ENCODE results near the gene MAN2B2. TPM values are rescaled to one million over a fixed set of nuclear protein-coding genes. Genes with fewer than 3 reads are reported as not detected.

Gene MAN2B2
- total RNA-seq, 4 donors from 2014 or later, result 31.9 to 42.0 (median 33.0) TPM

DNA sequence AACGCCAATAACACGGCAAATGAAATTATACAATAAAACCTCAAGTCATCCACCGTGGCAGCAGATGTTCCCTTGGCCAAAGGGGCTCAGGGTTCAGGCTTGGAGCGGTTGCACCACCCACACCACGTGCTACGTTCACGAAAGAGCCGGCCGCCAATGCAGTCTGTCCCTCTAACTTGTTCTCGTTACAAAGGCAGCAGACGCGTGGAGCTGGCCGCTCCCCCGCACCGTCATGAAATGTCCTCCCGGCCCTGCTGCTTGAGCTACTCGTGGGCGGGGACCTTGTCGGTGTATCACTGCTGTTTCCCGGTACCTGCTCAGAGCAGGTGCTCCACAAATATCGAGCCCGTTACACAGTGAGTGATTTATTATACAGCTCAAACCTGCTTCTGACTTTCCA, 36.4 kb upstream of the MAN2B2 start:
- Histone ChIP-seq H3K27me3 (peaks cover 0 to 66% (median 0%) of the 10 kb centered on the region in 4 donors), H3K4me1 (no peaks in the 10 kb centered on the region), H3K27ac (replicated peaks in 1 of 4) (no peak overlapping the region), H3K36me3 (no peaks in the 10 kb centered on the region), H3K4me3 (no peak overlapping the region), H3K9me3 (peaks cover 0 to 15% (median 12%) of the 10 kb centered on the region in 4 donors)
- intact Hi-C loops (cut with DNase I), result no loop called here
- TF ChIP-seq EP300 (IDR thresholded peaks at IDR 0.05) (no peak), POLR2AphosphoS5 (IDR thresholded peaks at IDR 0.05) (no peak), POLR2A (IDR thresholded peaks at IDR 0.05; ENCODE audit: low read depth) (no peak)
- TF ChIP-seq, protein P1, sequence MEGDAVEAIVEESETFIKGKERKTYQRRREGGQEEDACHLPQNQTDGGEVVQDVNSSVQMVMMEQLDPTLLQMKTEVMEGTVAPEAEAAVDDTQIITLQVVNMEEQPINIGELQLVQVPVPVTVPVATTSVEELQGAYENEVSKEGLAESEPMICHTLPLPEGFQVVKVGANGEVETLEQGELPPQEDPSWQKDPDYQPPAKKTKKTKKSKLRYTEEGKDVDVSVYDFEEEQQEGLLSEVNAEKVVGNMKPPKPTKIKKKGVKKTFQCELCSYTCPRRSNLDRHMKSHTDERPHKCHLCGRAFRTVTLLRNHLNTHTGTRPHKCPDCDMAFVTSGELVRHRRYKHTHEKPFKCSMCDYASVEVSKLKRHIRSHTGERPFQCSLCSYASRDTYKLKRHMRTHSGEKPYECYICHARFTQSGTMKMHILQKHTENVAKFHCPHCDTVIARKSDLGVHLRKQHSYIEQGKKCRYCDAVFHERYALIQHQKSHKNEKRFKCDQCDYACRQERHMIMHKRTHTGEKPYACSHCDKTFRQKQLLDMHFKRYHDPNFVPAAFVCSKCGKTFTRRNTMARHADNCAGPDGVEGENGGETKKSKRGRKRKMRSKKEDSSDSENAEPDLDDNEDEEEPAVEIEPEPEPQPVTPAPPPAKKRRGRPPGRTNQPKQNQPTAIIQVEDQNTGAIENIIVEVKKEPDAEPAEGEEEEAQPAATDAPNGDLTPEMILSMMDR (IDR thresholded peaks at IDR 0.05), result no peak
- no peak for DNase-seq (ENCODE audit: extremely low spot score)
- WGBS, result 60% methylated on average over 17 of the region's 22 CpGs

DNA sequence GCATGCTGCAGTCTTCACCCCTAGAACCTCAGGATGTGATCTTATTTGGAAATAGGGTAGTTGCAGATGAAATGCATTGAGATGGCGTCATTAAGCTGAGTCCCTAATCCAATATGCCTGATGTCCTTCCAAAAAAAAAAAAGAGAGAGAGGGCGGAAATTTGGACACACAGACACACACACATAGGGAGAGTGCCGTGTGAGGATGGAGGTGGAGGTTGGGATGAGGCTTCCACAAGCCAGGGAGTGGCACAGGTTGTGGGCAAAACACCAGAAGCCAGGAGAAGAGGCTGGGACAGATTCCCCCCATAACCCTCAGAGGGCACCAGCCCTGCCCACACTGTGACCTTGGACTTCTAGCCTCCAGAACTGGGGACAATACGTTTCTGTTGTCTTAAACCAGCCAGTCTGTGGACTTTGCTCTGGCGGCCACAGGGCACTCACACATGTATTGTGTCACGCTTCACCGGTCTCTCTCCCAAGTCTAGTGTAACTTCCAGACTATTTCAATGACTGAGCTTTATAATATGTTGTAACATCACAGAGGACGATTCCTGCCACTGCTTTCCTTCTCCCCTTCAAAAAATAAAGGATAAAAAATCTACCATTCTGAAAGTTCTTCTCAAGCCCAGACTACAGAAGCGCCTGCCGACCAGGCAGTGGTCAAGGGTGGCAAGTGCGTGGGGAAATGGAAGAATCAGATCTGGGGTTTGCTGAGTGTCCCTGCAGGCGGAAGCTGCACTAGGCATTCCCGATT, 35.8 kb upstream of the MAN2B2 start:
- H3K4me3 ChIP-seq, result no peak overlapping the region
- TF ChIP-seq POLR2AphosphoS5 (IDR thresholded peaks at IDR 0.05) (no peak), POLR2A (IDR thresholded peaks at IDR 0.05; ENCODE audit: low read depth) (no peak), EP300 (IDR thresholded peaks at IDR 0.05) (no peak)
- TF ChIP-seq, protein P1 (IDR thresholded peaks at IDR 0.05), result no peak
- intact Hi-C loops (cut with DNase I), result no loop called here
- no peak overlapping the region for H3K27ac ChIP-seq (replicated peaks in 1 of 4)
- H3K36me3 ChIP-seq, result no peaks in the 10 kb centered on the region
- H3K27me3 ChIP-seq, result peaks cover 0 to 72% (median 0%) of the 10 kb centered on the region in 4 donors
- H3K4me1 ChIP-seq, result no peaks in the 10 kb centered on the region
- DNase-seq (ENCODE audit: extremely low spot score), result no peak
- 79% methylated on average over 13 of the region's 13 CpGs for WGBS
- H3K9me3 ChIP-seq, result peaks cover 0 to 15% (median 12%) of the 10 kb centered on the region in 4 donors

DNA sequence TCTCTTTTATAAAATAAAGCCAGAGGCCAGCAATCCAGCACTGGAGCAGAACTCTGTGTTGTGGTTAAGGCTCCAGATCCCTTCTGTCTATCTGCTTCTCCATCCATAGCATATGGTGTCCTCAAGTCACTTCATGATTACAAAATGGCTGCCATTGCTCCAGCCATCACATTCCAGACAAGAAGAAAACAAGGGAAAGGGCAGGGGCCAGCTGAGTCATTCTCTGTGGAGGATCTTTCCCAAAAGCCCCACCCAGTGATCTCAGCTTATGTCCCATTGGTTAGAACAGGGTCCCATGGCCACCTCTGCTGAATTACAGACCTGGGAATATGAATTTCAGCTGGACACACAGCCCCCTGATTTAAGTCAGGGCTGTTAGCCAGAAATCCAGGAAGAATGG, 34.1 kb upstream of the MAN2B2 start:
- H3K4me3 ChIP-seq, result no peak overlapping the region
- no peak overlapping the region for H3K27ac ChIP-seq (replicated peaks in 1 of 4)
- intact Hi-C loops (cut with DNase I), result loop anchor here (10.0 kb wide), 1 partner anchor 206 kb away; no protein-coding TSS in a partner anchor
- TF ChIP-seq EP300 (IDR thresholded peaks at IDR 0.05) (no peak), POLR2A (IDR thresholded peaks at IDR 0.05; ENCODE audit: low read depth) (no peak), POLR2AphosphoS5 (IDR thresholded peaks at IDR 0.05) (no peak)
- TF ChIP-seq, protein P1 (IDR thresholded peaks at IDR 0.05), result no peak
- no peaks in the 10 kb centered on the region for H3K4me1 ChIP-seq
- peaks cover 0 to 15% (median 11%) of the 10 kb centered on the region in 4 donors for H3K9me3 ChIP-seq
- no peak for DNase-seq (ENCODE audit: extremely low spot score)
- no peaks in the 10 kb centered on the region for H3K36me3 ChIP-seq
- peaks cover 0 to 78% (median 0%) of the 10 kb centered on the region in 4 donors for H3K27me3 ChIP-seq

DNA sequence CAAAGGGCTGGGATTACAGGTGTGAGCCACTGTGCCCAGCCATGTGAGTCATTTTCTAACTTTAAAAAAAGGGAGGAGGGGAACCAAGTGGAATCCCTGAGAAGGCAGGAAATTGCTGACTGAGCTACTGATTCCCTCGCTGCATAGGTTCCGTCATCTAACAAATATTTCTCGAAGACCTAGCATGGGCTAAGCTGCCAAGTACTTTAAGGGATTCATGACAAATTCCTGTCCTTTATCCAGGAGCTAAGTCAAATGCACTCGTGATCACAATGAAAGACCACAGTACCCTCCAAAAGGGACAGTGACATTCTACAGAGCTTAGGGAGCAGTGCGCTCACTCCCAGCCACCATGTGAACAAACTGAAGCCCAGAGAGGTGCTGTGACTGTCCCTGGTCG, 33.2 kb upstream of the MAN2B2 start:
- Histone ChIP-seq H3K36me3 (no peaks in the 10 kb centered on the region), H3K4me1 (no peaks in the 10 kb centered on the region), H3K9me3 (peaks cover 0 to 15% (median 10%) of the 10 kb centered on the region in 4 donors), H3K4me3 (no peak overlapping the region), H3K27ac (replicated peaks in 1 of 4) (no peak overlapping the region), H3K27me3 (peaks cover 0 to 82% (median 0%) of the 10 kb centered on the region in 4 donors)
- intact Hi-C loops (cut with DNase I), result loop anchor here (10.0 kb wide), 1 partner anchor 207 kb away; no protein-coding TSS in a partner anchor
- WGBS, result 69% methylated on average over 5 of the region's 6 CpGs
- TF ChIP-seq POLR2A (IDR thresholded peaks at IDR 0.05; ENCODE audit: low read depth), result no peak
- TF ChIP-seq, protein P1 (IDR thresholded peaks at IDR 0.05), result no peak
- no peak for TF ChIP-seq EP300 (IDR thresholded peaks at IDR 0.05)
- no peak for TF ChIP-seq POLR2AphosphoS5 (IDR thresholded peaks at IDR 0.05)
- no peak for DNase-seq (ENCODE audit: extremely low spot score)
